Upper lobe of right lung (tissue), 1 donor: Measurements from ENCODE around the gene ZNF688. TPM values are rescaled to one million over a fixed set of nuclear protein-coding genes. Genes with fewer than 3 reads are reported as not detected.

Experiments used
- ATAC-seq: fragments of 200-7000 bp; cut with Tn5 transposase; one replicate; pipeline ENCODE4 v1.9.1; 2020; ENCODE audit warnings: mild to moderate bottlenecking, moderate library complexity
- DNase-seq: peaks from one replicate; pipeline ENCODE4 v3.0.0-alpha.2; 2020
- H3K27ac ChIP-seq: fragments of 200-600 bp; one replicate; pipeline ENCODE4 v1.8.0; 2022
- H3K27me3 ChIP-seq: fragments of 200-600 bp; one replicate; pipeline ENCODE4 v1.8.0; 2022; ENCODE audit warnings: mild to moderate bottlenecking
- H3K36me3 ChIP-seq: fragments of 200-600 bp; one replicate; pipeline ENCODE4 v1.8.0; 2022
- H3K4me1 ChIP-seq: fragments of 200-600 bp; one replicate; pipeline ENCODE4 v1.8.0; 2022
- H3K4me3 ChIP-seq: fragments of 200-600 bp; one replicate; pipeline ENCODE4 v1.8.0; 2022; ENCODE audit warnings: mild to moderate bottlenecking
- H3K9me3 ChIP-seq: fragments of 200-600 bp; one replicate; pipeline ENCODE4 v1.8.0; 2022
- intact Hi-C: fragments of 100-400 bp; cut with DNase I; formaldehyde crosslinking; loops from one replicate; pipeline ENCODE4 v1.11.0; 2022
- total RNA-seq: library from RNA; stranded (reverse); fragmentation: NEBNext Ultra II Directional; extraction: Animal tissue kit (Norgen Biotek cat#: 25700); gene quantifications from one replicate; pipeline ENCODE4 v1.2.1, GENCODE V29; 2021
- TF ChIP-seq, protein P1 (sequence below): fragments of 200-600 bp; IDR thresholded peaks from one replicate; pipeline ENCODE4 v1.8.0; 2022; ENCODE audit warnings: antibody characterized with exemption
- donor health status: DM: no; HTN: yes; CAD: no; lungs with severe emphysema.

Gene ZNF688
- total RNA-seq, 1 donor from 2014 or later = 13.1 TPM

DNA sequence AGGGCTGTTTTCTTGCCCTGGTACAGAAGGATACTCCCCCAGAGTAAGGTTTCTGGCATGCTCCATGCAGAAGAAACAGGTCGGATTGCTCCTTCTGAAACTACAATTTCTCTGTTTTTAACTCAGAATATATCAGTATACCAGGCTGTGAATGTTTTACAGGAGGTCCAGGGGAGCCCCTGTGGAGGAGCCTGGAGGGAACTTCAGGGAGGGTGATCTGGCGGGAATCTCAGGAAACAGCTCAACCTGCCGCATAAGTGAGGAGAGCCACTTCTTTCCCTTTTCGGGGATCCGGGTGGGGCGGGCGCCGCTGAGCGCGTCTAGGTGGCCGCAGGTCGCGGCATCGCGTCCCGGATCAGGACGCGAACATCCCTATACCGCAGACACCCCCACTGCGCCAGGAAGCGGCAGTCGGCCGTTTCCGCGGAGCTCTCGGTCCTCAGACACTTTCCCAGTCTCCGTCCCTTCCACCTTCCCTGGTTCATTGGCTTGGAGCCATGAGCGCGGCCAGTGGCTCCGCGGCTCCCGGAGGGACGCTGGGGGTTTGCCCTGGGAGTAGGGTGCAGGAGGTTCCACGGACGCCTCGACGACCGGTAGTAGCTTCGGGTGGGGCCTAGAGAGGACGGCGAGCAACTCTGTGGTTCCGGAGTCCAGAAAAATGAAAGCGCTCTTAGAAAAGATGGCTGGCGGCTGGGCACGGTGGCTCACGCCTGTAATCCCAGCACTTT is 10.3 kb downstream of the ZNF688 start:
- H3K27ac ChIP-seq = peak overlapping the region; percentile 78
- intact Hi-C loops = no loop called here
- ATAC-seq = peak; percentile 17
- H3K36me3 ChIP-seq = peaks cover under 1% of the 10 kb centered on the region
- TF ChIP-seq, protein P1, sequence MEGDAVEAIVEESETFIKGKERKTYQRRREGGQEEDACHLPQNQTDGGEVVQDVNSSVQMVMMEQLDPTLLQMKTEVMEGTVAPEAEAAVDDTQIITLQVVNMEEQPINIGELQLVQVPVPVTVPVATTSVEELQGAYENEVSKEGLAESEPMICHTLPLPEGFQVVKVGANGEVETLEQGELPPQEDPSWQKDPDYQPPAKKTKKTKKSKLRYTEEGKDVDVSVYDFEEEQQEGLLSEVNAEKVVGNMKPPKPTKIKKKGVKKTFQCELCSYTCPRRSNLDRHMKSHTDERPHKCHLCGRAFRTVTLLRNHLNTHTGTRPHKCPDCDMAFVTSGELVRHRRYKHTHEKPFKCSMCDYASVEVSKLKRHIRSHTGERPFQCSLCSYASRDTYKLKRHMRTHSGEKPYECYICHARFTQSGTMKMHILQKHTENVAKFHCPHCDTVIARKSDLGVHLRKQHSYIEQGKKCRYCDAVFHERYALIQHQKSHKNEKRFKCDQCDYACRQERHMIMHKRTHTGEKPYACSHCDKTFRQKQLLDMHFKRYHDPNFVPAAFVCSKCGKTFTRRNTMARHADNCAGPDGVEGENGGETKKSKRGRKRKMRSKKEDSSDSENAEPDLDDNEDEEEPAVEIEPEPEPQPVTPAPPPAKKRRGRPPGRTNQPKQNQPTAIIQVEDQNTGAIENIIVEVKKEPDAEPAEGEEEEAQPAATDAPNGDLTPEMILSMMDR = no peak
- H3K4me3 ChIP-seq = peak overlapping the region; percentile 55
- peak; percentile 76 for DNase-seq
- no peaks in the 10 kb centered on the region for H3K9me3 ChIP-seq
- H3K27me3 ChIP-seq = no peaks in the 10 kb centered on the region
- H3K4me1 ChIP-seq = peaks cover 8% of the 10 kb centered on the region

DNA sequence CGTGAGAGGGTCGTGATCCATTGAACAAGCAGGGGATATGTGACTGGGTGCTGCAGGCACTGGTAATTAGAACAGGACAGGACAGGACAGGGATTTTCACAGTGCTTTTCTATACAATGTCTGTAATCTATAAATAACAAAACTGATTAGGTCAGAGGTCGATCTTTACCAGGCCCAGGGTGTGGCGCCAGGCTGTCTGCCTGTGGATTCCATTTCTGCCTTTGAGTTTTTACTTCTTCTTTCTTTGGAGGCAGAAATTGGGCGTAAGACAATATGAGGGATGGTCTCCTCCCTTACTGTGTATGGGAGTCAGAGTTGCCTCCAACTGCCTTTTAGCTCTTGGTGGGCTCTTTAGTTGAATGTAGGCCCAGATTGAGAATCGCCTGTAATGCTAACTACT is 11.8 kb downstream of the ZNF688 start:
- intact Hi-C loops = no loop called here
- H3K4me3 ChIP-seq = no peak overlapping the region
- H3K4me1 ChIP-seq = peaks cover 8% of the 10 kb centered on the region

DNA sequence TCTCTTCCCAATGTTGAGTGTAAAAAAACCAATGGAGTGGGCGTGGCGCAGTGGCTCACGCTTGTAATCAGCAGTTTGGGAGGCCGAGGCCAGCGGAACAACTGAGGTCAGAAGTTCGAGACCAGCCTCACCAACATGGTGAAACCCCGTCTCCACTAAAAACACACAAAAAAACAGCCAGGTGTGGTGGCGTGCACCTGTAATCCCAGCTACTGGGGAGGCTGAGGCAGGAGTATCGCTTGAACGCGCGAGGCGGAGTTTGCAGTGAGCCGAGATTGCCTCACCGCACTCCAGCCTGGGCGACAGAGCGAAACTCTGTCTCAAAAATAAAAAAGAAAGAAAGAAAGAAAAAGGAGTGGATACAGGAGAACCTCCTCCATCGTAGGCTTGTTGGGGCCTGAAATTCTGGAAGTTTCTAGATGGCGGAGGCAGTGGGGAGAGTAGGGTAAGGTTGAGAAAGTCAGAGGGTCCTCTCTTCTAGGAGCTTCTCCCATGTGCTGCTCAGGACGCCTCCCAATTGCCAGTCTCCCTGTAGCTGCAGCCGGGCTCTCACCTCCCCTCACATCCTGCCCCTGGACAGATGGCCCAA is 12.6 kb downstream of the ZNF688 start:
- H3K4me3 ChIP-seq = peak overlapping the region; percentile 91
- ATAC-seq = no peak
- peak overlapping the region; percentile 94 for H3K27ac ChIP-seq
- peaks cover 8% of the 10 kb centered on the region for H3K4me1 ChIP-seq
- intact Hi-C loops = no loop called here
- peaks cover 24% of the 10 kb centered on the region for H3K36me3 ChIP-seq
- TF ChIP-seq, protein P1 = no peak
- H3K9me3 ChIP-seq = no peaks in the 10 kb centered on the region
- no peaks in the 10 kb centered on the region for H3K27me3 ChIP-seq
- DNase-seq = no peak

More for the DNA sequence above, 11.8 kb downstream of the ZNF688 start:
- DNase-seq (no peak), ATAC-seq (no peak)
- Histone ChIP-seq H3K27ac (no peak overlapping the region), H3K27me3 (no peaks in the 10 kb centered on the region), H3K36me3 (peaks cover 16% of the 10 kb centered on the region), H3K9me3 (no peaks in the 10 kb centered on the region)
- TF ChIP-seq, protein P1 = no peak

DNA sequence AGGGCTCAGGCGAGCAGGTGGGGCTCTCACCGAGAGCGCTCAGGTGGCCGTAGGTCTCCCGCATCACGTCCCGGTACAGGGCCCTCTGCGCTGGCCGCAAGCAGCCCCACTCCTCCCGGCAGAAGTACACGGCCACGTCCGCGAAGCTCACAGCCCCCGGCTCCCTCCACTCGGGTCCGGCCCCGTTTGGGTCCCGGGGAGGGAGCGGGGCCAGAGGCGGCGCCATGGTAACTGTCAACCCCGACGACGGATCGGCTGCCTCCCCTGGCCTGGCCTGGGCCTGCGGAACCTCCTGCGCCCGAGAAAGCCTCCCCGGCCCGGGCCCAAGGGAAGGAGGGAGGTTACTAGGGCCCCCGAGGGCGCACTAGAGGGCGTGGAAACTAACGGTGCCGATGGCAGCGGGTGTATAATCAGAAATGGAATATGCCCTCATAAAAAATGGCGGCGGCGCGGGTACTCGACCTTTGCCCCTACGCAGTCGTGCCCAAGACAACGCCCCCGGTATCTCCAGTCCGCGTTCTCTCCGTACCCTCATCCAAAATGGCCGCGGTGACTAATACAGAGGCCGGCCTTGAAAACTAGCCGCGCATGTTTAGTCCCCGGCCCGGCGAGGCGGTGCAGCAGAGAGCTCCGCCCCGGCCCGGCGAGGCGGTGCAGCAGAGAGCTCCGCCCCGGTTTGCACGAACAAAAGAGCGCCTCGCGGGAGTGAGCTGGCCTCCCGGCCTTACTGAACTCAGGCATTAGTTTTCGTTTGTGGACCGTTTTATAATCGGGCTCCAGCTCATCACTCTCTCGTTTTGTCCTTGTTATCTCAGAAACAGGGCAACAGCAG is 13.3 kb downstream of the ZNF688 start, which contains the start of gene ZNF764:
Gene ZNF764, minus strand, starts transcription at position 418 of the 832 bp plus-strand sequence. Its CDS starts 192 bp downstream, at position 226.
- H3K4me3 ChIP-seq = peak within 1 kb of the TSS; percentile 91
- intact Hi-C loops = no loop called here
- TF ChIP-seq, protein P1 = peak; percentile 4
- H3K9me3 ChIP-seq = no peaks in the 10 kb centered on the region
- peak; percentile 97 for ATAC-seq
- H3K36me3 ChIP-seq = peaks cover 26% of the 10 kb centered on the region
- peak; percentile 98 for DNase-seq
- H3K27ac ChIP-seq = peak within 1 kb of the TSS; percentile 94
- H3K27me3 ChIP-seq = no peaks in the 10 kb centered on the region
- H3K4me1 ChIP-seq = peaks cover 8% of the 10 kb centered on the region

DNA sequence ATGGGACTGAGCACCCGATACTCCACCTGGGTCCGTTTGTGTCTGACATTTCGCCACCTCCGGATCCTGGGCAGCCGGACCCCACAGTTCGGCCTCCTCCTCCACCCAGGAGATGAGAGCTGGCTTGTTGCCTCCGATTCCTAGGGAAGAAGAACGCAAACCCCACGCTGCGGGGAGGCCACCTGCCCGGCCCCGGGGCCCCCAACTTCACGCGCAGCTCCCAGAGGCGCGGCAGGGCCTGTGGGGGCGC is 13.9 kb downstream of the ZNF688 start:
- ATAC-seq (no peak), DNase-seq (no peak)
- intact Hi-C loops = no loop called here

More for the DNA sequence above, 13.9 kb downstream of the ZNF688 start:
- Histone ChIP-seq H3K4me3 (peak overlapping the region; percentile 91), H3K9me3 (no peaks in the 10 kb centered on the region), H3K27ac (peak overlapping the region; percentile 94), H3K4me1 (peaks cover 8% of the 10 kb centered on the region), H3K36me3 (peaks cover 26% of the 10 kb centered on the region), H3K27me3 (no peaks in the 10 kb centered on the region)
- TF ChIP-seq, protein P1 = no peak
